MM.1S (cell line): Measurements from ENCODE around the gene ZBTB38.

Experiments used
- DNase-seq: peaks from one replicate; pipeline ENCODE4 v3.0.0-alpha.2; 2015
- H2AFZ ChIP-seq: fragments of 300-600 bp; sonication (generic); 2 replicates; pipeline ENCODE4 v1.6.0; 2016; ENCODE audit warnings: antibody characterized with exemption, low read length
- H3F3A ChIP-seq: fragments of 300-600 bp; sonication (generic); 2 replicates; pipeline ENCODE4 v1.6.1; 2016; ENCODE audit warnings: mild to moderate bottlenecking, antibody characterized with exemption, low read length, moderate library complexity, mixed read lengths; ENCODE audit not compliant: insufficient read depth
- H3K27ac ChIP-seq: fragments of 300-600 bp; sonication (generic); 2 replicates; pipeline ENCODE4 v1.5.1; 2016; ENCODE audit warnings: mild to moderate bottlenecking, low read length
- H3K27me3 ChIP-seq: fragments of 300-600 bp; sonication (generic); replicated peaks from 2 replicates; pipeline ENCODE4 v1.6.0; 2016; ENCODE audit warnings: low read length; ENCODE audit not compliant: insufficient read depth
- H3K36me3 ChIP-seq: fragments of 300-600 bp; sonication (generic); replicated peaks from 2 replicates; pipeline ENCODE4 v1.6.1; 2016; ENCODE audit warnings: mild to moderate bottlenecking, low read length, mixed read lengths; ENCODE audit not compliant: insufficient read depth
- H3K4me1 ChIP-seq: fragments of 300-600 bp; sonication (generic); 2 replicates; pipeline ENCODE4 v1.6.1; 2016; ENCODE audit warnings: low read length, mixed read lengths
- H3K4me2 ChIP-seq: fragments of 300-600 bp; sonication (generic); 2 replicates; pipeline ENCODE4 v1.6.0; 2016; ENCODE audit warnings: low read depth, low read length
- H3K4me3 ChIP-seq: fragments of 300-600 bp; sonication (generic); 2 replicates; pipeline ENCODE4 v1.5.1; 2016; ENCODE audit warnings: low read length, mixed read lengths
- H3K79me2 ChIP-seq: fragments of 300-600 bp; sonication (generic); 2 replicates; pipeline ENCODE4 v1.6.1; 2016; ENCODE audit warnings: mixed run types, low read length, mixed read lengths
- H3K9ac ChIP-seq: fragments of 300-600 bp; sonication (generic); 2 replicates; pipeline ENCODE4 v1.6.1; 2016; ENCODE audit warnings: low read length, mixed read lengths
- H3K9me2 ChIP-seq: fragments of 300-600 bp; sonication (generic); replicated peaks from 2 replicates; pipeline ENCODE4 v1.6.1; 2016; ENCODE audit warnings: mild to moderate bottlenecking, low read length, mixed read lengths; ENCODE audit not compliant: insufficient read depth
- H3K9me3 ChIP-seq: fragments of 300-600 bp; sonication (generic); replicated peaks from 2 replicates; pipeline ENCODE4 v1.6.1; 2016; ENCODE audit warnings: mild to moderate bottlenecking, low read length, mixed read lengths; ENCODE audit not compliant: insufficient read depth
- H4K20me1 ChIP-seq: fragments of 300-600 bp; sonication (generic); 2 replicates; pipeline ENCODE4 v1.6.1; 2016; ENCODE audit warnings: mild to moderate bottlenecking, low read length, moderate library complexity, mixed read lengths; ENCODE audit not compliant: insufficient read depth
- EZH2 ChIP-seq: fragments of 300-600 bp; sonication (generic); optimal IDR thresholded peaks from 2 replicates; pipeline ENCODE3; 2017; ENCODE audit warnings: low read depth, mild to moderate bottlenecking, antibody characterized with exemption, low read length, mixed read lengths
- EZH2phosphoT487 ChIP-seq: fragments of 300-600 bp; sonication (generic); IDR thresholded peaks from 2 replicates; pipeline ENCODE4 v1.6.1; 2018; ENCODE audit warnings: antibody characterized with exemption, low read length
- TF ChIP-seq, protein P1 (sequence below): fragments of 300-600 bp; sonication (generic); IDR thresholded peaks from 2 replicates; pipeline ENCODE4 v1.5.1; 2016; ENCODE audit warnings: antibody characterized with exemption, low read length, mixed read lengths

ZBTB38 gene

DNA sequence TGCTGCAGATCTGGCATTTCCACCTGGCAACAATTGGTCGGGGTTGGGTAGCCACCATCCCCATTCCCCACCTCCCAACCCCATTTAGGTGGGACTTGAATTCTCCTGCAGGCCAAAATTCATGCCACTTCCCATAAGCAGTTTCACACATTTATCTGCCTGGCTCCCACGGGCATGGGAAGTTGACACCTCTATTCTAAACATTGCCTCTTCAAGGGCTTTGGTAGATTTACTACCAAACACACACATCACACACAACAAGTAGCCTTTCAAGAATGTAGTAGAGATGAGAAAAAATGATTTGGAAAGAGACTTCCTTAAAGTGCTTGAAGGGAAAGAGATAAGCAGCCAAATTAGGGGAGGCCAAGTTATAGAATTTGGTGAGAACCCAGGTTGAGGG is 30.9 kb downstream of the ZBTB38 start:
- peak overlapping the region; percentile 97 for H3K4me2 ChIP-seq
- no peaks in the 10 kb centered on the region for H3K9me3 ChIP-seq
- TF ChIP-seq EZH2phosphoT487 (no peak), EZH2 (no peak)
- TF ChIP-seq, protein P1, sequence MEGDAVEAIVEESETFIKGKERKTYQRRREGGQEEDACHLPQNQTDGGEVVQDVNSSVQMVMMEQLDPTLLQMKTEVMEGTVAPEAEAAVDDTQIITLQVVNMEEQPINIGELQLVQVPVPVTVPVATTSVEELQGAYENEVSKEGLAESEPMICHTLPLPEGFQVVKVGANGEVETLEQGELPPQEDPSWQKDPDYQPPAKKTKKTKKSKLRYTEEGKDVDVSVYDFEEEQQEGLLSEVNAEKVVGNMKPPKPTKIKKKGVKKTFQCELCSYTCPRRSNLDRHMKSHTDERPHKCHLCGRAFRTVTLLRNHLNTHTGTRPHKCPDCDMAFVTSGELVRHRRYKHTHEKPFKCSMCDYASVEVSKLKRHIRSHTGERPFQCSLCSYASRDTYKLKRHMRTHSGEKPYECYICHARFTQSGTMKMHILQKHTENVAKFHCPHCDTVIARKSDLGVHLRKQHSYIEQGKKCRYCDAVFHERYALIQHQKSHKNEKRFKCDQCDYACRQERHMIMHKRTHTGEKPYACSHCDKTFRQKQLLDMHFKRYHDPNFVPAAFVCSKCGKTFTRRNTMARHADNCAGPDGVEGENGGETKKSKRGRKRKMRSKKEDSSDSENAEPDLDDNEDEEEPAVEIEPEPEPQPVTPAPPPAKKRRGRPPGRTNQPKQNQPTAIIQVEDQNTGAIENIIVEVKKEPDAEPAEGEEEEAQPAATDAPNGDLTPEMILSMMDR: no peak
- H3K9ac ChIP-seq: peak overlapping the region; percentile 100
- H3K4me1 ChIP-seq: peaks cover 65% of the 10 kb centered on the region
- no peaks in the 10 kb centered on the region for H4K20me1 ChIP-seq
- peak; percentile 38 for DNase-seq
- H3K27me3 ChIP-seq: no peaks in the 10 kb centered on the region
- H3K27ac ChIP-seq: peak overlapping the region; percentile 98
- peaks cover 25% of the 10 kb centered on the region for H3K36me3 ChIP-seq
- peak overlapping the region; percentile 18 for H3K4me3 ChIP-seq
- H3F3A ChIP-seq: peaks cover 93% of the 10 kb centered on the region
- H3K79me2 ChIP-seq: peaks cover 97% of the 10 kb centered on the region
- no peak overlapping the region for H2AFZ ChIP-seq
- no peaks in the 10 kb centered on the region for H3K9me2 ChIP-seq

DNA sequence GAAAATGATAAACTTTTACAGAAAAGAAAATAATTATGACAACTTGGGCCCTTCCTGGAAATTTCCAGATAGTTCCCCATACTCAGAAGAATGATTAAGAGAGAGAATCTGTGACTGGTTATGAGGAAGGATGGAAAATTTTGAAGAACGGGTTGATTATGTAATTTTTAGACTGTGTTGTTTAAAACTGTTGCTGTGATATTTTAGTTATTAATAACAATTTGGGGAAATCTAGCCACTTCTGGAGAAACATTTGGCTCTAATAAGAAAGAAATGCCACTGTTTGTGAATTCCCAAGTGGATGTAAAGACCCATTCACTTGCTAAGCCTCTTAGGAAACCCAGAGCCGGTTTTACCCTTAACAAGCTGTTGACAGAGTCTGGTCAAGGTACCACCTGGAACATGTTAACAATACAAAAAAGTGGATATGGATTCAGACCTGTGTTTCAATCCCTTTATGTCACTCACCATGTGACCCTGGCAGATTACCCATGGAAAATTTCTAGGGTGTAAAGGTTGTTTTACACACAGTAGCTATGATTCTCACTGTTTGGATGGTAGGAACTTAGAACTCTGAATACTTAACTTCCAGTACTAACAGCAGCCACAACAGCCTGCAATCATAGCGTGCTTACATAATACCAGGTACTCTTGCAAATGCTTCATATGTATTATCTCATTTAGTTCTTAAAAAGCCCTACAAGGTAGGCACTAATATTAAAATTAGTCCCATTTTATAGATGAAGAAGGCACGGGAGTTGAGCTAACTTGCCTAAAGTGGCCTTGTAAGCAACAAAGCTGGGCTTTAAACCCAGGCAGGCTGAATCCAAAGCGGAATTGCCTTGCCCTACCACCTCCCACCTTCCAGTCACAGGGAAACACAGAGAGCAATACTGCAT is 32.0 kb downstream of the ZBTB38 start:
- Histone ChIP-seq H3K79me2 (peaks cover 97% of the 10 kb centered on the region), H3K9me3 (no peaks in the 10 kb centered on the region), H3F3A (peaks cover 93% of the 10 kb centered on the region), H3K36me3 (peaks cover 24% of the 10 kb centered on the region), H3K4me3 (peak overlapping the region; percentile 81), H3K9me2 (no peaks in the 10 kb centered on the region), H3K27me3 (no peaks in the 10 kb centered on the region), H3K27ac (peak overlapping the region; percentile 98), H2AFZ (no peak overlapping the region), H4K20me1 (no peaks in the 10 kb centered on the region), H3K4me1 (peaks cover 63% of the 10 kb centered on the region), H3K9ac (peak overlapping the region; percentile 100), H3K4me2 (peak overlapping the region; percentile 97)
- TF ChIP-seq, protein P1: no peak
- no peak for TF ChIP-seq EZH2
- TF ChIP-seq EZH2phosphoT487: no peak
- DNase-seq: peak; percentile 67

DNA sequence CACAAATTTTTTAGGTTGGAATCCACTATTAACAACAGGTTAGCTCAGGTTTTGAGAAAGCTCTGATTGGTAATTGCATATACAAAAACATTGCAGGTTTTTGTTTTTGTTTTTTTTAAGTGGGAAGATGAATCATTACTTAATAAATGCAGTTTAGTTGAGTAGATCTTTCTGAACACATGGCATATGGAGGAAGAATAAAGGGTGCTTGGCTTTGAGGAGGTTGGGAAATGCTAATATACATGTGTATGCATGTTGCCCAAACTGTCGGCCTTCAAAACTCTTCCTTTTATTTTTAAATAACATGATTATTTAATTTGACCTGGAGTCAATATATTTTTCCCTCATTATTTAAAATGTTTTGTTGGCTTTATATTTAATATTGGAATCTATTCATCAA is 32.8 kb downstream of the ZBTB38 start:
- Histone ChIP-seq H3K4me3 (peak overlapping the region; percentile 81), H3K4me2 (peak overlapping the region; percentile 97), H3K36me3 (peaks cover 19% of the 10 kb centered on the region), H2AFZ (no peak overlapping the region), H4K20me1 (no peaks in the 10 kb centered on the region), H3K79me2 (peaks cover 97% of the 10 kb centered on the region), H3K27me3 (no peaks in the 10 kb centered on the region), H3K9me2 (no peaks in the 10 kb centered on the region), H3F3A (peaks cover 93% of the 10 kb centered on the region), H3K9ac (peak overlapping the region; percentile 100), H3K4me1 (peaks cover 67% of the 10 kb centered on the region), H3K9me3 (no peaks in the 10 kb centered on the region), H3K27ac (peak overlapping the region; percentile 98)
- peak; percentile 36 for DNase-seq
- TF ChIP-seq EZH2 (no peak), EZH2phosphoT487 (no peak)
